Fibroblast of lung (primary cell): ENCODE data around the gene SEMA4C. TPM values are rescaled to one million over a fixed set of nuclear protein-coding genes. Genes with fewer than 3 reads are reported as not detected.
A peak's percentile ranks its signal among the peaks of the same experiment; 100 is the strongest.

ENCODE experiments used
- DNase-seq, 2 donors: peaks; one replicate each; pipeline versions ENCODE4 v3.0.0 to v3.0.0-alpha.2; 2010; ENCODE audit warnings: low read depth in 2 of 2
- H2AFZ ChIP-seq: 2 replicates; pipeline ENCODE4 v1.5.1; 2012; ENCODE audit warnings: low read length, control low read depth, inconsistent platforms
- H3K27ac ChIP-seq: 2 replicates; pipeline ENCODE4 v1.5.1; 2011; ENCODE audit warnings: low read length, control low read depth; ENCODE audit not compliant: insufficient read depth
- H3K27me3 ChIP-seq: 2 replicates; pipeline ENCODE4 v1.5.1; 2011; ENCODE audit warnings: mild to moderate bottlenecking, low read length; ENCODE audit not compliant: control insufficient read depth, insufficient read depth
- H3K36me3 ChIP-seq: 2 replicates; pipeline ENCODE4 v1.5.1; 2011; ENCODE audit warnings: low read length; ENCODE audit not compliant: control insufficient read depth, insufficient read depth
- H3K4me1 ChIP-seq: 2 replicates; pipeline ENCODE4 v1.5.1; 2011; ENCODE audit warnings: low read length; ENCODE audit not compliant: control insufficient read depth, insufficient read depth; ENCODE audit errors: extremely low read depth
- H3K4me2 ChIP-seq: 2 replicates; pipeline ENCODE4 v1.5.1; 2011; ENCODE audit warnings: low read length, control low read depth; ENCODE audit not compliant: insufficient read depth; ENCODE audit errors: extremely low read depth
- H3K4me3 ChIP-seq, 4 experiments: fragments of 200-600 bp in 1 of 4; sonication (generic) in 1 of 4; replicated peaks in 1 of 4; 2 replicates each; pipeline ENCODE4 v1.5.1; 2011 to 2016; ENCODE audit warnings: low read length in 4 of 4, low read depth in 3 of 4, mild to moderate bottlenecking in 3 of 4, control low read depth in 2 of 4, inconsistent platforms in 1 of 4, mixed read lengths in 1 of 4; ENCODE audit not compliant: insufficient read depth in 1 of 4; ENCODE audit errors: control extremely low read depth in 1 of 4
- H3K79me2 ChIP-seq: 2 replicates; pipeline ENCODE4 v1.5.1; 2012; ENCODE audit warnings: mild to moderate bottlenecking, low read length, inconsistent platforms; ENCODE audit not compliant: control insufficient read depth, insufficient read depth
- H3K9ac ChIP-seq: 2 replicates; pipeline ENCODE4 v1.5.1; 2011; ENCODE audit warnings: mild to moderate bottlenecking, low read length, control low read depth; ENCODE audit not compliant: insufficient read depth
- H3K9me3 ChIP-seq: 2 replicates; pipeline ENCODE4 v1.5.1; 2012; ENCODE audit warnings: low read depth, low read length; ENCODE audit not compliant: control insufficient read depth, insufficient read depth
- H4K20me1 ChIP-seq: 2 replicates; pipeline ENCODE4 v1.5.1; 2011; ENCODE audit warnings: low read length; ENCODE audit not compliant: control insufficient read depth, insufficient read depth; ENCODE audit errors: extremely low read depth
- EZH2 ChIP-seq: IDR thresholded peaks from 2 replicates; pipeline ENCODE4 v1.5.1; 2012; ENCODE audit warnings: low read length, control low read depth, mild to moderate bottlenecking; ENCODE audit errors: missing control alignments
- polyA plus RNA-seq, 2 donors: library from polyadenylated mRNA; depleted of rRNA in 1 of 2; stranded (reverse) in 1 of 2; unstranded in 1 of 2; fragments of >200 nt; gene quantifications; 2 replicates each; pipeline ENCODE4 v1.2.1, GENCODE V29; 2011 to 2012; ENCODE audit warnings: missing spikeins in 1 of 2
- total RNA-seq: library from RNA; depleted of rRNA; stranded (reverse); fragments of >200 nt; gene quantifications from 2 replicates; pipeline ENCODE4 v1.2.1, GENCODE V29; 2014
- TF ChIP-seq, protein P1 (sequence below), 2 donors: IDR thresholded peaks in 1 of 2; conservative IDR thresholded peaks in 1 of 2; 1 replicate in 1 of 2; 2 replicates in 1 of 2; pipeline ENCODE4 v1.5.1; 2011 to 2012; ENCODE audit warnings: low read length in 2 of 2, control low read depth in 1 of 2, inconsistent platforms in 1 of 2, low read depth in 1 of 2, mild to moderate bottlenecking in 1 of 2

The SEMA4C gene
- total and polyA plus RNA-seq, 2 donors (not counting 1 experiment from before 2014, with no cell fraction given), result 12.7 to 17.5 TPM

DNA sequence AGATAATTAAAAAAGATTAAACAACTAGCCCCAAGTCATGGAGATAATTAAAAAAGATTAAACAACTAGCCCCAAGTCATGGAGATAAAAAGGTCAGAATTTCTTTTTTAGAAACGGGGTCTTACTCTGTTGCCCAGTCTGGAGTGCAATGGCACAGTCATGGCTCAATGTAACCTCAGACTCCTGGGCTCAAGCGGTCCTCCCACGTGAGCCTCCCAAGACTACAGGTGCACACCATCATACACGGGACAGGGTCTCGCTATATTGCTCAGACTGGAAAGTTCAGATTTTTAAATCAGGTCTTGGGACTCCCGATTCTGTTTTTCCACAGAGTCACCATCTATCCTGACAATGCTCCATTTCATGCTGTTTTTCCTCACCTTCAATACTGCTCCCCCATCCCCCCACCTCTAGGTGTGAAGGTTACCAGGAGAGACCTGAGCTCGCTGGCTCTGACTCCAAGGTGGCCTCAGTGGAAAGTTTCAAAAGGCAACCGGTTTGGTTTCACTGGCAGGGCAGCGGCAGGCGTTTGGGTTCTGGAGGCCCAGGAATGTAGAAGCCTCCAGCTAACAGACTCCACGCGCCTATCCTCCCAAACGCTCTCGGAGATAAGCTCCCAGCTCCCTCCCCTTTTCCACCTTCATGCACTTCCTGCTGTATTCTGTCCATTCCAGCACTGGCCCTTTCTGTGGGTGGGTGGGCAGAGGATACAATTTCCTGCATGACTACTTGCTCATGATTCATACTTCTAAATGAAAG lies 2.9 kb upstream of the SEMA4C start:
- Histone ChIP-seq H4K20me1 (no peaks in the 10 kb centered on the region), H3K4me2 (no peak overlapping the region)
- peak in 1 of 2 donors; percentile 74 for DNase-seq

DNA sequence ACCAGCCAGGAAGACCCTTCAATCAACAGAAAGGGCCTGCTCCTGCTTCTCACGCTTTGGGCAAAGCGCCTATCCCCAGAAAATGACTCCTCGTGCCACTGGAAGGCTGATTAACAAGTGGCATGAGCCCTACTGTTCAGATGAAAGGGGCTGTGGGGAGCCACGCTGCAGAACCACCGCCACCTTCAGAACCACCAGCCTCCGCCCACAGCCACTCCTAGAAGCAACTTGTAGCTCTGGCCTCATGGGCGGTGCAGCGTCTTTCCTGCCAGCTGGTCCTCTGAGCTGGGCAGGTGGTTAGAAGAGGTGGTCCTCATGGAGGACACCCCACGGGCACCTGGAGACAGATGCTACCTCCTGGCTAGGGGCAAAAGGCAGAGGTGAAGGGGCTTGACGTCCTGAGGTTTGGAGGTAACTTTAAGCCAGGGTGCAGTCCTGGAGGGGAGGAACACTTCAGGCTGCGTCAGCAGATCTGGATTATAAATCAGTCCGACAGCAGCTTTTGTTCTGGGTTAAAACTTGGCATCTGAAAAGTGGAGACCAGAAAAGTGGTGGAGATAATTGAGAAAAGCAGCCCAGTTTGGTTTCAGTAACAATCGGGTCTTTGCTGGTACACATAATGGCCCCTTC lies 861 bp upstream of the SEMA4C start:
- H3K4me1 ChIP-seq, result peaks cover 10% of the 10 kb centered on the region
- no peak for TF ChIP-seq EZH2
- TF ChIP-seq, protein P1, sequence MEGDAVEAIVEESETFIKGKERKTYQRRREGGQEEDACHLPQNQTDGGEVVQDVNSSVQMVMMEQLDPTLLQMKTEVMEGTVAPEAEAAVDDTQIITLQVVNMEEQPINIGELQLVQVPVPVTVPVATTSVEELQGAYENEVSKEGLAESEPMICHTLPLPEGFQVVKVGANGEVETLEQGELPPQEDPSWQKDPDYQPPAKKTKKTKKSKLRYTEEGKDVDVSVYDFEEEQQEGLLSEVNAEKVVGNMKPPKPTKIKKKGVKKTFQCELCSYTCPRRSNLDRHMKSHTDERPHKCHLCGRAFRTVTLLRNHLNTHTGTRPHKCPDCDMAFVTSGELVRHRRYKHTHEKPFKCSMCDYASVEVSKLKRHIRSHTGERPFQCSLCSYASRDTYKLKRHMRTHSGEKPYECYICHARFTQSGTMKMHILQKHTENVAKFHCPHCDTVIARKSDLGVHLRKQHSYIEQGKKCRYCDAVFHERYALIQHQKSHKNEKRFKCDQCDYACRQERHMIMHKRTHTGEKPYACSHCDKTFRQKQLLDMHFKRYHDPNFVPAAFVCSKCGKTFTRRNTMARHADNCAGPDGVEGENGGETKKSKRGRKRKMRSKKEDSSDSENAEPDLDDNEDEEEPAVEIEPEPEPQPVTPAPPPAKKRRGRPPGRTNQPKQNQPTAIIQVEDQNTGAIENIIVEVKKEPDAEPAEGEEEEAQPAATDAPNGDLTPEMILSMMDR (conservative IDR thresholded peaks at IDR 0.05 in 1 of 2, IDR thresholded peaks at IDR 0.05 in 1 of 2; ENCODE audit: low read depth in 1 of 2, low read length in 2 of 2), result no peak
- peaks cover 8% of the 10 kb centered on the region for H3K36me3 ChIP-seq
- no peak overlapping the region for H3K27ac ChIP-seq
- H3K4me2 ChIP-seq, result peak overlapping the region; percentile 38
- peaks cover 4% of the 10 kb centered on the region for H3K27me3 ChIP-seq
- peak overlapping the region in 2 of 4 experiments; percentile 47 to 91 for H3K4me3 ChIP-seq
- DNase-seq, result no peak
- H2AFZ ChIP-seq, result no peak overlapping the region
- H4K20me1 ChIP-seq, result no peaks in the 10 kb centered on the region
- H3K9ac ChIP-seq, result no peak overlapping the region
- H3K79me2 ChIP-seq, result peaks cover 26% of the 10 kb centered on the region
- H3K9me3 ChIP-seq, result no peaks in the 10 kb centered on the region

More for the DNA sequence above, 2.9 kb upstream of the SEMA4C start:
- no peak for TF ChIP-seq EZH2
- TF ChIP-seq, protein P1 (conservative IDR thresholded peaks at IDR 0.05 in 1 of 2, IDR thresholded peaks at IDR 0.05 in 1 of 2; ENCODE audit: low read depth in 1 of 2, low read length in 2 of 2), result no peak
- Histone ChIP-seq H3K4me3 (no peak overlapping the region), H3K4me1 (no peaks in the 10 kb centered on the region), H3K27ac (no peak overlapping the region), H3K27me3 (peaks cover 4% of the 10 kb centered on the region), H3K9me3 (no peaks in the 10 kb centered on the region), H3K79me2 (peaks cover 6% of the 10 kb centered on the region), H2AFZ (no peak overlapping the region), H3K36me3 (no peaks in the 10 kb centered on the region), H3K9ac (no peak overlapping the region)

DNA sequence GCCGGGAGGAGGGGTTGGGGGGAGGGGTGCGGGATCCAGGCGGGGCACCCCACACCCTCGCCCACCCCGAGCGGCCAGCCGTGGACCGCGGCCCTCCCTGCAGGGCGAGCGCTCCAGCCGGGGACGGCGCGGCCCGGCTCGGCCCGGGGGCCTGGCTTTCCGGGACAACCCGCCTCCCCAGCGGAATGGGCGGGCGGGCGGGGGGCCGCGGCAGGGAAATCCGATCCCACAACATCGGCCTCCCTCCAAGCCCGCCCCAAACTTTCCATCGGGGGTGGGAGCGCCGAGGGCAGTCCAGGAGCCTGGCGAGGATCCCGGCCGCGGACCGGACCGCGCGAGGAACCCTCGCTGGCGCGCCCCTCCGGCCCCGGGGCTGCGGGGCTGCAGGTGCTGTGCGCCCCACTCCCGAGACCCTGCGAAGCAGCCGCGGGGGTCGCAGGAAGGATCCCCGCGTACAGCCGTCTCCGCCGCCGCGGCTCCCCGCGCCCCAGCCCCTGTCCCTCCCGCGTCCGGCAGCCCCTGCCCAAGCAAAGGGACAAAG lies 529 bp downstream of the SEMA4C start:
- Histone ChIP-seq H3K27me3 (peaks cover 4% of the 10 kb centered on the region), H3K9me3 (no peaks in the 10 kb centered on the region), H4K20me1 (no peaks in the 10 kb centered on the region), H3K27ac (peak overlapping the region; percentile 77), H3K4me3 (peak overlapping the region; percentile 41 to 91 (median 54)), H3K36me3 (peaks cover 19% of the 10 kb centered on the region), H2AFZ (no peak overlapping the region), H3K4me1 (peaks cover 13% of the 10 kb centered on the region), H3K4me2 (peak overlapping the region; percentile 49), H3K9ac (peak overlapping the region; percentile 71), H3K79me2 (peaks cover 31% of the 10 kb centered on the region)
- TF ChIP-seq EZH2, result no peak
- TF ChIP-seq, protein P1 (conservative IDR thresholded peaks at IDR 0.05 in 1 of 2, IDR thresholded peaks at IDR 0.05 in 1 of 2; ENCODE audit: low read depth in 1 of 2, low read length in 2 of 2), result no peak
- DNase-seq, result peak; percentile 83 to 84
